GM23248 (cell line): ENCODE measurements around the gene FOXN3. TPM values are rescaled to one million over a fixed set of nuclear protein-coding genes. Genes with fewer than 3 reads are reported as not detected.
A peak's percentile ranks its signal among the peaks of the same experiment; 100 is the strongest.

Source experiments
- DNase-seq: peaks from one replicate; pipeline ENCODE4 v3.0.0-alpha.2; 2015
- H2AFZ ChIP-seq: fragments of 200-600 bp; sonication (generic); 2 replicates; pipeline ENCODE4 v1.6.1; 2016; ENCODE audit warnings: antibody characterized with exemption
- H3F3A ChIP-seq: fragments of 200-600 bp; sonication (generic); 2 replicates; pipeline ENCODE4 v1.6.1; 2016; ENCODE audit warnings: mild to moderate bottlenecking, antibody characterized with exemption, mixed run types; ENCODE audit not compliant: insufficient read depth
- H3K27ac ChIP-seq: fragments of 200-600 bp; sonication (generic); 2 replicates; pipeline ENCODE4 v1.5.1; 2016; ENCODE audit warnings: mild to moderate bottlenecking
- H3K27me3 ChIP-seq: fragments of 200-600 bp; sonication (generic); replicated peaks from 2 replicates; pipeline ENCODE4 v1.6.1; 2016; ENCODE audit warnings: mild to moderate bottlenecking; ENCODE audit not compliant: insufficient read depth
- H3K36me3 ChIP-seq: fragments of 200-600 bp; sonication (generic); 2 replicates; pipeline ENCODE4 v1.6.1; 2016; ENCODE audit warnings: low read depth, mild to moderate bottlenecking
- H3K4me1 ChIP-seq: fragments of 200-600 bp; sonication (generic); 2 replicates; pipeline ENCODE4 v1.6.1; 2016; ENCODE audit warnings: mild to moderate bottlenecking; ENCODE audit not compliant: insufficient read depth
- H3K4me2 ChIP-seq: fragments of 200-600 bp; sonication (generic); one replicate; pipeline ENCODE4 v1.6.1; 2016; ENCODE audit warnings: mild to moderate bottlenecking; ENCODE audit not compliant: unreplicated experiment
- H3K4me3 ChIP-seq: fragments of 200-600 bp; sonication (generic); 2 replicates; pipeline ENCODE4 v1.5.1; 2016; ENCODE audit warnings: mild to moderate bottlenecking
- H3K79me2 ChIP-seq: fragments of 200-600 bp; sonication (generic); 2 replicates; pipeline ENCODE4 v1.6.1; 2016; ENCODE audit warnings: mild to moderate bottlenecking; ENCODE audit not compliant: insufficient read depth
- H3K9ac ChIP-seq: fragments of 200-600 bp; sonication (generic); 2 replicates; pipeline ENCODE4 v1.6.1; 2016; ENCODE audit warnings: mild to moderate bottlenecking
- H3K9me2 ChIP-seq: fragments of 200-600 bp; sonication (generic); 2 replicates; pipeline ENCODE4 v1.6.1; 2016; ENCODE audit warnings: mixed run types, mild to moderate bottlenecking, moderate library complexity; ENCODE audit not compliant: insufficient read depth
- H3K9me3 ChIP-seq: fragments of 200-600 bp; sonication (generic); one replicate; pipeline ENCODE4 v1.6.1; 2017; ENCODE audit warnings: low read depth
- H4K20me1 ChIP-seq: fragments of 200-600 bp; sonication (generic); 2 replicates; pipeline ENCODE4 v1.6.0; 2016; ENCODE audit not compliant: insufficient read depth
- EZH2 ChIP-seq: fragments of 200-600 bp; sonication (generic); IDR thresholded peaks from 2 replicates; pipeline ENCODE4 v1.6.1; 2018; ENCODE audit warnings: antibody characterized with exemption, mild to moderate bottlenecking; ENCODE audit not compliant: insufficient read depth, poor library complexity, severe bottlenecking
- EZH2phosphoT487 ChIP-seq: fragments of 200-600 bp; sonication (generic); IDR thresholded peaks from 2 replicates; pipeline ENCODE4 v1.6.1; 2018; ENCODE audit warnings: antibody characterized with exemption, moderate library complexity, mild to moderate bottlenecking, low read depth; ENCODE audit not compliant: insufficient read depth
- WGBS, 2 experiments: methylation state at CpG; one replicate each; pipeline ENCODE4 v1.1.6; 2015 to 2017; ENCODE audit warnings: low lambda C conversion rate in 2 of 2, low coverage in 1 of 2; ENCODE audit errors: missing lambda C conversion rate in 2 of 2; 5-methylcytosine and 5-hydroxymethylcytosine counted together
- in situ Hi-C: fragments of 300-500 bp; cut with MboI; formaldehyde crosslinking; loops from 2 replicates; pipeline ENCODE4 v1.15.0; 2020
- polyA plus RNA-seq: library from polyadenylated mRNA; unstranded; fragments of >200 nt; fragmentation: Nextera tagmentation; extraction: Ambion mirVana; gene quantifications from 2 replicates; pipeline ENCODE4 v1.2.1, GENCODE V29; 2016
- total RNA-seq: library from RNA; depleted of rRNA; stranded (reverse); fragments of >200 nt; shearing (Covaris generic); gene quantifications from 2 replicates; pipeline ENCODE4 v1.2.3, GENCODE V29; 2014

The FOXN3 gene
- total and polyA plus RNA-seq, 2 experiments from 2014 or later, result 18.6 to 19.0 TPM

DNA sequence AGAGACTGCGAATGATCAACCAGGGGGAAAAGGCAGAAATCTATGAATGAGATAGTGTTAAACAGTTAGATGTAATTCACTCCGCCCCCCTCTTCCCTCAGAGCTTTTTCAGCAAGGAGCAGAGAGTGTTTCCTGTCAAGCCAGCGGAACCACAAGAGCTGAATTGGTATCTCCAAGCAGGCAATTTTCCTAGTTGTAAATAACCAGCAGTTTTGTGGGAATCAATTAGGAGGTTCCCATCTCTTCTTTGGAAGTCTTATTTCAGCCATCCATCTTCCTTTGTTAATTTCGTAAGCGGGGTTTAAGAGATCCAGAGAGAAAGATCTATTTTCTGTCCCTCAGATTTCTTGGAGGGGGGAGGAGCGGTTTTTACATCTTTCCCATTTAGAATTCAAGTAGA lies 178.0 kb downstream of the FOXN3 start:
- no peak for TF ChIP-seq EZH2
- no peak for TF ChIP-seq EZH2phosphoT487
- H3K4me1 ChIP-seq, result no peaks in the 10 kb centered on the region
- no peaks in the 10 kb centered on the region for H4K20me1 ChIP-seq
- no peaks in the 10 kb centered on the region for H3F3A ChIP-seq
- 94 to 97% methylated on average over 6 of the region's 6 CpGs for whole genome bisulfite sequencing, 2 experiments
- H3K4me3 ChIP-seq, result no peak overlapping the region
- H2AFZ ChIP-seq, result no peak overlapping the region
- H3K79me2 ChIP-seq, result no peaks in the 10 kb centered on the region; the same call in 1 of the 2 replicates
- no peak overlapping the region for H3K27ac ChIP-seq
- in situ Hi-C loops, result no loop called here
- no peak for DNase-seq
- no peak overlapping the region for H3K9ac ChIP-seq
- no peaks in the 10 kb centered on the region for H3K36me3 ChIP-seq
- no peaks in the 10 kb centered on the region for H3K9me2 ChIP-seq
- H3K27me3 ChIP-seq, result no peaks in the 10 kb centered on the region
- H3K9me3 ChIP-seq, result no peaks in the 10 kb centered on the region
- H3K4me2 ChIP-seq, result no peak overlapping the region

DNA sequence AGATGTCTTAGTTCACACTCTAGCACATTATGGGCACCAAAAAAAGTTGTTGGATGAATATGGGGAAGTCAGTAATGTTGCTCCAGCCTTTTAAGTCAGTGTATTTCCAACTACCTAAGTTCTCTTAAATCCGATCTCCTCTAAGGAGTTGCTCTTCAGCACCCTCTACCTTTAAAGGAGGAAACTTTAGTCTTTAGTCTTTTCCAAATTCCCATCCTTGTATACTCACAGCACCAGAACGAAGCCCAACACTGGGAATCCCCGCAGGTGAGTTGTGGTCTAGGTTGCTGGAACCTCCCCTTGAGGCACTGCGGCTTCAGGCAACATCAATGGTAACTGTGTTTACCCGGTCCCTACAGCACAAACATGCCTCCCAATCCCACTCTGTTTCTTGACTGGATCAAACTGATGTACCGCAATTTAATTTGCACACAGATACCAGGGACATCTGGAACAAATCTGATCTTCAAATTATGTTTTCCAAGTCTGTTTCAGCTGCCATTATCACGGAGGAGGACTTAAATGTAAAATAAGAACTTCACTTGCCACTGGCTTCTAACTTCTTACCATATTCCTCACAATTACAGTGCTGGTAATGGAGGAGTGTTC lies 179.0 kb downstream of the FOXN3 start:
- Histone ChIP-seq H3K79me2 (no peaks in the 10 kb centered on the region; the same call in 1 of the 2 replicates), H4K20me1 (no peaks in the 10 kb centered on the region), H3K36me3 (no peaks in the 10 kb centered on the region), H3K27me3 (no peaks in the 10 kb centered on the region), H3K4me2 (no peak overlapping the region), H2AFZ (no peak overlapping the region), H3K9ac (no peak overlapping the region), H3F3A (no peaks in the 10 kb centered on the region), H3K4me1 (no peaks in the 10 kb centered on the region), H3K4me3 (no peak overlapping the region), H3K9me2 (no peaks in the 10 kb centered on the region), H3K27ac (no peak overlapping the region), H3K9me3 (no peaks in the 10 kb centered on the region)
- DNase-seq, result peak; percentile 48
- in situ Hi-C loops, result no loop called here
- no peak for TF ChIP-seq EZH2phosphoT487
- TF ChIP-seq EZH2, result no peak
- WGBS, 2 experiments, result 61 to 71% methylated on average over 7 of the region's 7 CpGs

DNA sequence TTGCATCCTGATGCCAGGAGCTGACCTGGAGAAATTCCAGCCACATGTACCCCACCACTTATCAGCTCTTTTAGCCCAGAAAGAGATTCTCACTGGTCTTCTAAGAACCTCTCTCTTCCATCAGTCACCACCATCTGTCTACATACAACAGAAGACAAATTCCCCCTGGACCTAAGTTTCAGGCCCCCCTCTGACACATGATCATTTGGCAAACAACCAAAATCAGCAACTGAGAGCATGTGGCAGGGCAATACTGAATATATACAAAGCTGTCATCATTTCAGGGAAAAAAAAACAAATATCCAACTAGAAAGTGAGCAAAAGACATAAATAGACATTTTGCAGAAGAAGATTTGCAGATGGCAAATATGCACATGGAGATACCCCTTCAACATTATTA lies 180.2 kb downstream of the FOXN3 start:
- Histone ChIP-seq H3K27ac (no peak overlapping the region), H3F3A (no peaks in the 10 kb centered on the region), H3K79me2 (no peaks in the 10 kb centered on the region; the same call in 1 of the 2 replicates), H3K9me3 (no peaks in the 10 kb centered on the region), H3K27me3 (no peaks in the 10 kb centered on the region), H3K36me3 (no peaks in the 10 kb centered on the region), H3K9me2 (no peaks in the 10 kb centered on the region), H3K4me3 (no peak overlapping the region), H4K20me1 (no peaks in the 10 kb centered on the region), H3K9ac (no peak overlapping the region), H3K4me2 (no peak overlapping the region), H3K4me1 (no peaks in the 10 kb centered on the region), H2AFZ (no peak overlapping the region)
- in situ Hi-C loops, result no loop called here
- TF ChIP-seq EZH2, result no peak
- TF ChIP-seq EZH2phosphoT487, result no peak
- no peak for DNase-seq

DNA sequence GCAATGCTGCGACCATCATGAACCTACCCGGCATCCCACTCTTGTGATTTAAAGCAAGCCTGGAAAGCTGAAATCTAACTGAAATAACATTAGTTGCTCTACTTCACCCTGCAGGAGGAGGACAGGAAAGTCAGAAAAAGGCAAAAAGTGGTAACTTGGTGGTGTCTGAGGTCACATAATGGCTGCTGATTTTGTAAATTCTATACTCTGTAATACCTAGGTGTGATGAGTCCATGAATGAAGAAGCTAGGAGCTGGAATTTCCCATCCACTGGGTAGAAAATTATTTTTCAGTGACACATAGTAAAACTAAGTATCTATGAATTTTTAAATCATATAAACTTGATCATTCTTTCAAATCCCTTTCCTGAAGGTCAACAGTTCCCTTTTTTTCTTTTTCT lies 183.8 kb downstream of the FOXN3 start:
- H3K9me2 ChIP-seq, result no peaks in the 10 kb centered on the region
- no peak overlapping the region for H3K4me2 ChIP-seq
- in situ Hi-C loops, result no loop called here
- no peak for TF ChIP-seq EZH2phosphoT487
- no peak for TF ChIP-seq EZH2
- H3K27ac ChIP-seq, result no peak overlapping the region
- H3K36me3 ChIP-seq, result no peaks in the 10 kb centered on the region
- no peaks in the 10 kb centered on the region for H3K27me3 ChIP-seq
- no peaks in the 10 kb centered on the region for H3K9me3 ChIP-seq
- no peaks in the 10 kb centered on the region for H3K79me2 ChIP-seq
- H4K20me1 ChIP-seq, result no peaks in the 10 kb centered on the region
- no peak for DNase-seq
- no peak overlapping the region for H2AFZ ChIP-seq
- H3K9ac ChIP-seq, result no peak overlapping the region
- no peaks in the 10 kb centered on the region for H3K4me1 ChIP-seq
- H3K4me3 ChIP-seq, result no peak overlapping the region
- 97 to 100% methylated on average over 2 of the region's 2 CpGs for WGBS, 2 experiments
- no peaks in the 10 kb centered on the region for H3F3A ChIP-seq
